Transverse colon (tissue), 4 donors: ENCODE measurements around the gene PHGDH. TPM values are rescaled to one million over a fixed set of nuclear protein-coding genes. Genes with fewer than 3 reads are reported as not detected.

ENCODE experiments used
- DNase-seq: peaks from one replicate; pipeline ENCODE4 v3.0.0-alpha.2; 2019
- H3K27ac ChIP-seq, 4 donors: fragments of 200-600 bp; sonication (generic); 2 replicates each; pipeline ENCODE4 v1.5.1; 2016 to 2018; ENCODE audit warnings: inconsistent platforms in 4 of 4
- H3K27me3 ChIP-seq: fragments of 200-600 bp; sonication (generic); 2 replicates; pipeline ENCODE4 v1.5.1; 2017; ENCODE audit warnings: inconsistent platforms
- H3K36me3 ChIP-seq, 4 donors: fragments of 200-600 bp; sonication (generic); 2 replicates each; pipeline ENCODE4 v1.5.1; 2017 to 2019; ENCODE audit warnings: inconsistent platforms in 4 of 4
- H3K4me1 ChIP-seq, 4 donors: fragments of 200-600 bp; sonication (generic); 2 replicates each; pipeline ENCODE4 v1.5.1; 2017 to 2020; ENCODE audit warnings: inconsistent platforms in 4 of 4
- H3K4me3 ChIP-seq, 4 donors: fragments of 200-600 bp; sonication (generic); 1 replicate in 1 of 4; 2 replicates in 3 of 4; pipeline versions ENCODE4 v1.5.1 to v1.6.1; 2017 to 2019; ENCODE audit warnings: inconsistent platforms in 4 of 4
- H3K9me3 ChIP-seq, 2 donors: fragments of 200-600 bp; sonication (generic); 2 replicates each; pipeline ENCODE4 v1.5.1; 2017 to 2019; ENCODE audit warnings: inconsistent platforms in 2 of 2
- CTCF ChIP-seq, 5 experiments: fragments of 200-600 bp in 3 of 5; fragments of 450-650 bp in 2 of 5; sonication (generic) in 3 of 5; IDR thresholded peaks; 1 replicate in 2 of 5; 2 replicates in 3 of 5; pipeline ENCODE4 v1.5.1; 2016 to 2017; ENCODE audit warnings: antibody characterized with exemption in 5 of 5, inconsistent platforms in 3 of 5, mild to moderate bottlenecking in 2 of 5, moderate library complexity in 1 of 5
- EP300 ChIP-seq: sonication (generic); formaldehyde crosslinking; IDR thresholded peaks from one replicate; pipeline ENCODE4 v1.6.1; 2017; ENCODE audit warnings: antibody characterized with exemption, low read depth
- POLR2A ChIP-seq: fragments of 450-650 bp; IDR thresholded peaks from one replicate; pipeline ENCODE4 v1.6.1; 2016; ENCODE audit warnings: antibody characterized with exemption, mild to moderate bottlenecking, moderate library complexity
- POLR2AphosphoS5 ChIP-seq, 3 donors: sonication (generic); formaldehyde crosslinking; IDR thresholded peaks; one replicate each; pipeline ENCODE4 v1.6.1; 2016; ENCODE audit warnings: antibody characterized with exemption in 3 of 3
- WGBS, 2 donors: methylation state at CpG; one replicate each; pipeline ENCODE4 v1.1.5; 2018; ENCODE audit warnings: low coverage in 1 of 2; 5-methylcytosine and 5-hydroxymethylcytosine counted together
- in situ Hi-C, 4 donors: fragments of 200-750 bp; cut with MboI; loops; one replicate each; pipeline versions ENCODE4 v1.15.0 to v1.15.1; 2017; ENCODE audit warnings: low sequenced_read_pairs in 3 of 4, low pct_ligation_motif_present in 1 of 4, low pct_unique_long_range_greater_than_20kb in 1 of 4
- intact Hi-C: fragments of 100-400 bp; cut with DNase I; formaldehyde crosslinking; loops from one replicate; pipeline ENCODE4 v1.15.1; 2023; ENCODE audit warnings: low total_unique reads
- total RNA-seq, 4 donors: library from RNA; depleted of rRNA; stranded (reverse); fragments of >200 nt; gene quantifications; one replicate each; pipeline ENCODE4 v1.1.0, GENCODE V29; 2016

Gene PHGDH
- total RNA-seq, 4 donors from 2014 or later = 4.2 to 11.9 (median 8.1) TPM

- TF ChIP-seq EP300 (no peak), POLR2A (no peak), POLR2AphosphoS5 (IDR thresholded peaks at IDR 0.05) (no peak)
- H3K4me1 ChIP-seq = peaks cover 27 to 85% (median 45%) of the 10 kb centered on the region in 4 donors
- 35 to 45% methylated on average over 2 of the region's 2 CpGs for WGBS, 2 donors
- no peak overlapping the region for H3K4me3 ChIP-seq
- H3K9me3 ChIP-seq = no peaks in the 10 kb centered on the region
- DNase-seq = no peak
- H3K27ac ChIP-seq = peak overlapping the region; percentile 50 to 79 (median 73)
- no peaks in the 10 kb centered on the region for H3K27me3 ChIP-seq
- intact Hi-C loops (no loop called here), in situ Hi-C loops (no loop called here)
- H3K36me3 ChIP-seq = no peaks in the 10 kb centered on the region
Measured at GRCh38 chr1:119787776-119788175, 76.0 kb downstream of the PHGDH start.

GRCh38 chr1:119790451-119791198, 78.9 kb downstream of the PHGDH start:
- DNase-seq = peak; percentile 44
- Histone ChIP-seq H3K4me1 (peaks cover 21 to 67% (median 40%) of the 10 kb centered on the region in 4 donors), H3K27ac (peak overlapping the region; percentile 67 to 80 (median 73))

GRCh38 chr1:119791377-119791776, 79.6 kb downstream of the PHGDH start:
- Histone ChIP-seq H3K4me1 (peaks cover 18 to 60% (median 41%) of the 10 kb centered on the region in 4 donors), H3K9me3 (no peaks in the 10 kb centered on the region), H3K36me3 (no peaks in the 10 kb centered on the region), H3K4me3 (no peak overlapping the region), H3K27ac (peak overlapping the region; percentile 67 to 80 (median 73)), H3K27me3 (no peaks in the 10 kb centered on the region)
- WGBS, 2 donors = 84 to 89% methylated on average over 3 to 4 of the region's 4 CpGs
- no peak for DNase-seq
- intact Hi-C loops (no loop called here), in situ Hi-C loops (no loop called here)
- TF ChIP-seq EP300 = no peak
- TF ChIP-seq CTCF (IDR thresholded peaks at IDR 0.05) = no peak
- no peak for TF ChIP-seq POLR2AphosphoS5 (IDR thresholded peaks at IDR 0.05)
- TF ChIP-seq POLR2A = no peak

More at GRCh38 chr1:119790451-119791198, 78.9 kb downstream of the PHGDH start:
- 36 to 40% methylated on average over 7 to 9 of the region's 9 CpGs for WGBS, 2 donors
- intact Hi-C loops (no loop called here), in situ Hi-C loops (no loop called here)
- H3K27me3 ChIP-seq = no peaks in the 10 kb centered on the region
- H3K36me3 ChIP-seq = no peaks in the 10 kb centered on the region
- H3K4me3 ChIP-seq = no peak overlapping the region
- TF ChIP-seq POLR2A = no peak
- TF ChIP-seq CTCF (IDR thresholded peaks at IDR 0.05) = no peak
- TF ChIP-seq POLR2AphosphoS5 (IDR thresholded peaks at IDR 0.05) = peak in 1 of 3 donors; percentile 47
- H3K9me3 ChIP-seq = no peaks in the 10 kb centered on the region

Other genes with a start within 250 kb of the PHGDH start
- 1 to 10 TPM in 1 of 4 donors, under 1 TPM in 1, not detected in 2; 0.32 to 1.5 TPM for gene HSD3B1, start 204.7 kb upstream of the PHGDH start, total RNA-seq
- gene ZNF697, start 63.7 kb upstream of the PHGDH start, total RNA-seq = 1 to 10 TPM in 3 of 4 donors, under 1 TPM in 1; 1.00 to 5.6 (median 2.9) TPM
- 1,000 to 10,000 TPM in 1 of 4 donors, 100 to 1,000 TPM in 2, 10 to 100 TPM in 1; 24.7 to 1,050 (median 278) TPM for gene HMGCS2, start 57.0 kb downstream of the PHGDH start, total RNA-seq
- 10 to 100 TPM in 1 of 4 donors, 1 to 10 TPM in 1, under 1 TPM in 1, not detected in 1; 0.48 to 11.9 (median 3.2) TPM for gene REG4, start 99.5 kb downstream of the PHGDH start, total RNA-seq
- not detected for gene ADAM30, start 184.6 kb downstream of the PHGDH start, total RNA-seq